Measurements from ENCODE around the gene IL7R.

Gene IL7R

GRCh38 chr5:35856765-35857351 lies at the start of gene IL7R:
Gene IL7R, plus strand, starts transcription at chr5:35856891. Its CDS starts 87 bp downstream, at chr5:35856978.
- no peak for DNase-seq (ENCODE audit: low read depth in 1 of 2, low spot score in 1 of 2)

DNA sequence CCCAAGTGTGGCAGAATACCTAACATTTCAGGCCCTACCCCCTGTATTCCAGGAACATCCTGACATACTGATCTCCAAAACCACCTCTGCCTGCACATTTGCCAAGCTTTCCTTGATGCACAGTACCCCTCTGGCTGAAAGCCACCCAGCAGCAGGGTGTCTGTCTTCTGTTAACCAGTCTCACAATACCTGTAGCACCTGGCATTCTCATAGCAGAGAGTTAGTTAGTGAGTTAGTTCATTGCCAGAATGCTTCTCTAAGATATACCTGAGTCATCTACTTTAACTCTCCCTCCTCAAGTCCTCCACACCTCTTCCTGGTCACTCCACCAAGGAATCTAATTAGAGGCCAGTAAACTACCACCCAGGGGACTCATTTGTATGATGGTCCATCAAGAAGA lies 46.1 kb upstream of the IL7R start:
- DNase-seq (ENCODE audit: low read depth in 1 of 2, low spot score in 1 of 2), result no peak

GRCh38 chr5:35811108-35811741 lies 45.5 kb upstream of the IL7R start:
- no peak for DNase-seq (ENCODE audit: low read depth in 1 of 2, low spot score in 1 of 2)

DNA sequence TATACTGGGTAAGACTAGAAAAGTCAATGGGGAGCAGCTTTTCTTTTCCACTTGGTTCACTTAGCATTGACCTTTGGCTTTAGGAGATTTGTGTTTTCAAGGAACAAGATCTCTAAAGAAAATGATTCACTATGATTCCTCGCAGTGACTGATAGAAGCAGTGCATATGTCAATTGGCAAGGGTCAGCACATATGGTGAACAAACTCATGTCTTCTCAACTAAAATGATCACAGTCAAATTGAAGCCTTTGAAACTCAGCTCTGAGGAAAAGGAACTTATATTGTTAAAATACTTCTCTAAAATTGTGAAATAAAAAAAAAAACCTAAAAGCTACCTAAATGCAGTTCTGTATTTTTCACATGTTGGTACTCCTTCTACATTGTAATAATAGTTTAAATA lies 43.2 kb upstream of the IL7R start:
- no peak for DNase-seq (ENCODE audit: low read depth in 1 of 2, low spot score in 1 of 2)

DNA sequence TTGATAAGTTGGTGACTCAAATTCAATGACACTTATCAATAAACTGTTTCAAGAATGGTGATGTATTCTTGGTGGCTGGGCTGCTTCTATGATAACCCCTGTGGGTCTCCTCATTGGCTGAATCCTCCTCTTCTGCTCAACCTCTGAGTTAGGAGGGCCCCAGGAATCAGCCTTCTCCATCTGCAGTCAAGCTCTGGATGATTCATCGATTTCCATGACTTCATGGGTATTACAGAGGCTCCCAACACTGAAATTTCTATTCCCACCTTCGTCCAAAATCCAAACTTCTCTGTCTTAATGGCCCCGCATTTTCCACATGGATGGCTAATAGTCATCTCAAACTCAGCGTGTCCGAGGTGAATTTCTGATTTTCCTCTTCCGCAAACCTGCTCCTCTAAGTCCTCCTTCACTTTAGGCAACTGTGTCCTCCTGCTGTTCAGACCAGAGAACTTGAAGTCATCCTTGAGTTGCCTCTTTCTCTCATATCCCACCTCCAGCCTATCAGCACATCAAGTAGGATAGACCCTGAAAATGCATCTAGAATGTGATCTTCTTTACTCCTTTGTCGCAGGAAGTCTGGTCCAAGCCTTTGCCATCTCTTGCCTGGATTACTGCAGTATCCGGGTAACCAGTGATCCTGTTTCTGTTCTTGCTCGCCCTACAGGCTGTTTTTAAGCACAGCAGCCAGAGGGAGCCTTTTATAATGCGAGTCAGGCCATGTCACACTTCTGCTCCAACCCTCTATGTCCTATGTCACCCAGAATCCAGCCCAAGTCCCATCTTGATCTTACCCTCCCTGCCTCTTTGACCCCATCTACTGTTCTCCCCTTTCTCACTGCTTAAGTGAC lies 41.4 kb upstream of the IL7R start:
- DNase-seq (ENCODE audit: low read depth in 1 of 2, low spot score in 1 of 2), result no peak

GRCh38 chr5:35816881-35817521 lies 39.7 kb upstream of the IL7R start:
- DNase-seq (ENCODE audit: low read depth in 1 of 2, low spot score in 1 of 2), result no peak

DNA sequence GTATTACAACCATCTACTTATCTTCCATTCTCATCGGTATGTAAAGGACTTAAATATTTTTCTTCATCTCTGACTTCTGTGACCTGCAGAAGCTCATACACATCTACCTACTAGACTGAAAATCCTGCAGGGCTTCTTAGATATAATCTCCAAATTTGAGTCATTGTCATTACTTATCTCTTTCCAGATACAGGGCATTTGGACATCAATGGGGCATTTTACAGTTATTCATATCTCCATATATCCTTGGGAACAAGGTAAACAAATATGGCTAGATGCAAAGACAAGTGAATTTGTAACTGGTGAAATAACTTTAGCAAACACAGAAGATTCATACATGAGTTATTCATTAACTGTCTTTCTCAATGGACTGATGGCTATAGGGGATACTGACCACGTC lies 37.7 kb upstream of the IL7R start:
- no peak for DNase-seq (ENCODE audit: low read depth in 1 of 2, low spot score in 1 of 2)

DNA sequence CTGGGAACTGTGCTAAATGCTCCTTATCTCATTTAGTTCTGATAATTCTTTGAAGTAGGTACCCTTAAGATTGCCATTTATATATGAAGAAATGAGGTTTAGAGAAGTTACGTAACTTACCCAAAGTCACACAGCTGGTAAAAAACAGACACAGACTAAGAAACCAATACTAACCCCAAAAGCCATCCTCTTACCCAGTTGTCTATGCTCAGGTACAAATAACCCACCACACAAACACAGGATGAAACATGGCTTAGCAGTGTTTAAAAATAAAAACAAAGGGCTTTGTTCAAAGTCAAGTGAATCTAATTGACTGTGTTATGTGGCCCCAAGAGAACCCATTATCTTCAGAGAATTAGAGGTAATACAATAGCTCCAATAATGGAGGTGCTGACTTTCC lies 37.0 kb upstream of the IL7R start:
- no peak for DNase-seq (ENCODE audit: low read depth in 1 of 2, low spot score in 1 of 2)

GRCh38 chr5:35820735-35821134 lies 36.0 kb upstream of the IL7R start:
- no peak for DNase-seq (ENCODE audit: low read depth in 1 of 2, low spot score in 1 of 2)

DNA sequence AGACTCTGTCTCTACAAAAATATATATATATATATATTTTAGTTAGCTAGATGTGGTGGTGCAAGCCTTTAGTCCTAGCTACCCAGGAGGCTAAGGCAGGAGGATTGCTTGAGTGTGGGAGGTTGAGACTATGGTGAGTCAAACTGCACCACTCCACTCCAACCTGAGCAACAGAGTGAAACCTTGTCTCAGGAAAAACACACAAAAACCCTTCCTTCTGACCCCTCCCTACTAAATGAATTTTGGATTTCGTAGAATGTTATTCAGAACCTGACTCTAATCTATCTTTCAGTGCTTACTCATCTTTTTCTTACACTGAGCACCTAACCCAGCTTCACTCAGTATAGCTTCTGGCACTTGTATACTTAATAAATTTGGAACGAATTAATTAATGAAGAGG lies 35.2 kb upstream of the IL7R start:
- no peak for DNase-seq (ENCODE audit: low read depth in 1 of 2, low spot score in 1 of 2)

DNA sequence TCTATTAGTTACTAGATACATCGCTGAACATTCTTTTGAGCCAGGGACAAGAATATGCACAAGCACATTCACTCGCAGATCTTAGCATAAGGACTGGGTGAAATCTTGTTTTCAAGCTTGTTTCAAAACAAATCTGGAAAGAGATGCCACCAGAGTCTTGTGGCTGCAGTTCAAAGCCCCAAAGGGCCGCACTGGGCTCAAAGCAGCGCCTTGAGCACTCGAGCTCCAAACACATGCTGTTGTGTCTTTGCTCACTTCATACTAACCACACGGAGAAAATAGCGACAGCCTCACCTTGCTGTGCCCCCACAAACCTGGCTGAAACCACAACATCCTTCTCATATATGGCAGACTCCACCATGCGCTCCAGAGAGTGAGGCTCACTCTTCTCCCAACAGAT lies 34.2 kb upstream of the IL7R start:
- DNase-seq (ENCODE audit: low read depth in 1 of 2, low spot score in 1 of 2), result no peak

- DNase-seq (ENCODE audit: low read depth in 1 of 2, low spot score in 1 of 2), result no peak
Observed at GRCh38 chr5:35823347-35824098, 33.2 kb upstream of the IL7R start.

- DNase-seq (ENCODE audit: low read depth in 1 of 2, low spot score in 1 of 2), result no peak
Observed at GRCh38 chr5:35826056-35826455, 30.6 kb upstream of the IL7R start.

GRCh38 chr5:35826554-35826953 lies 30.1 kb upstream of the IL7R start:
- DNase-seq (ENCODE audit: low read depth in 1 of 2, low spot score in 1 of 2), result no peak

DNA sequence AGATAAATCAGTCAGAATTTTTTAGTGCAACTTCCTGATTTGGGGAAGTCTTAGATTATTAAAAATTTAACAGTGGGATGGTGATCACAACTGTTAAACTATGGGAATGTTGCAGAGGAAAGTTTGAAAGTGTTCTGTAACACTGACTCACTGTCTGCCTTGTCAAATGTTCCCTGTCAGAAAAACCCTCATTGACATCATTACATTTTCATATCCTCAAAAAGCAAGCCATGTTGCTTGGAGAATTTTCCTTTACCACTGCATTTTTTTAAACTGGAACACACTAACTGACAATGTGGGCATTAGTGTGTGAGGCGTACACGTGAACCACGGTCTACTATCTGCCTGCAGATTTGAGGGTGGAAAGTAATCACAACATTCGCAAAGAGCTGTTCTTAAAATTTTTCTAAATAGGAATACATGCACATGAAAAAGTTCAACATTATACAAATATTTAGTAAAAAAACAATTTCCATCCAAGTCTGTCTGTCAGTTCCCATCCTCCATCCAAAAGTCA lies 28.6 kb upstream of the IL7R start:
- no peak for DNase-seq (ENCODE audit: low read depth in 1 of 2, low spot score in 1 of 2)

DNA sequence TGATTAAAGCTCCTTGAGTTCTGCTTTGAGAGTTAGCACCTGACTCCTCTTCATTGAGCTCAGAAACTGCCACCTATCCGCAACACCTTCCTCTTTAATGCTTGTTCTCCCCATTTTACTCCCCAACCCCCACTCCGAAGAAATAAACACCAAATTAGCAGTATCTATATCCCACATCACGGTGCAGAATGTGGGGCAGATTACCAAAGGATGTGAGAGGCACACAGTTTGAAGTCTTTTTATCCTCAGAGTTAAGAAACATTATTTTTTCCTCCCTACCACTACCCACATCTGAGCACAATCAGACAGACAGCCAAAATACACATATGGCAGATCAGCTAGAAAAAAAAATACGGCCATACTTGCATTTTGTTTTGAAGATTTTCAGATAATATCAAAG lies 26.1 kb upstream of the IL7R start:
- DNase-seq (ENCODE audit: low read depth in 1 of 2, low spot score in 1 of 2), result no peak

DNA sequence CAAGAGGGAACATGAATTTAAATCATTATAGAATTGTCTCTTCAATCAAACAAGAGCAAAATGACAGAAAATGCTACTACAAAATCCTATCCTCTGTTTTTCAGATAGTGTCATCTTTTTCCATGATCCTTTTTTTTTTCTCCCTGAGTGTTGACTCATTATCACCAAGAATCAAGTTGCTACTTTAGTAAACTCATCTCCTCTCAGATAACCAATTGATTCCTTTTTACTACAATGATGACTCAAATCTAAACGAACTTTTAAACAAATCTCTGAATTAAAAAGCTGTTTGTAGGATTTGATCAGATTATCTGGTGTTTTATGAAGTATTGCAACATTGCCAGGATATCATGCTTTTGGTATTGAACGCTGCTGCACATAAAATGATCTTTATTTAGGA lies 23.9 kb upstream of the IL7R start:
- no peak for DNase-seq (ENCODE audit: low read depth in 1 of 2, low spot score in 1 of 2)

DNA sequence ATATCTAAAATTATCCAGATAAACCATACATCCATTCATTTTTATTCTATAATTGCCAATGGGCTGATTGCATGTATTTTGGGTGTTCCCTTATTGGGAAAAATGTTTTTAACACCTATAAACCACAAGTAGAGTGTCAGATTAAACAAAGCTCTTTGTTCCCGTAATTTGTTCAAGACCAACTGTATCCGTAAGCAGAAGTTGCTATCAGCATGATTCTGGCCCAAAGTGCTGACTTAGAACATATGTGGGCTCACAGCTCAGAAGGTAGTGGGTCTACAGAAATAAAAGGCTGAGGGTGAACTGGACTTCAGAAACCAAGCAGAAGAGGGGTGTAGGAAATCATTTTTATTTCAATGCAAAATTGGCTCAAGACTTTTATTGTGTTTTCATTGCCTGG lies 23.5 kb upstream of the IL7R start:
- no peak for DNase-seq (ENCODE audit: low read depth in 1 of 2, low spot score in 1 of 2)

DNA sequence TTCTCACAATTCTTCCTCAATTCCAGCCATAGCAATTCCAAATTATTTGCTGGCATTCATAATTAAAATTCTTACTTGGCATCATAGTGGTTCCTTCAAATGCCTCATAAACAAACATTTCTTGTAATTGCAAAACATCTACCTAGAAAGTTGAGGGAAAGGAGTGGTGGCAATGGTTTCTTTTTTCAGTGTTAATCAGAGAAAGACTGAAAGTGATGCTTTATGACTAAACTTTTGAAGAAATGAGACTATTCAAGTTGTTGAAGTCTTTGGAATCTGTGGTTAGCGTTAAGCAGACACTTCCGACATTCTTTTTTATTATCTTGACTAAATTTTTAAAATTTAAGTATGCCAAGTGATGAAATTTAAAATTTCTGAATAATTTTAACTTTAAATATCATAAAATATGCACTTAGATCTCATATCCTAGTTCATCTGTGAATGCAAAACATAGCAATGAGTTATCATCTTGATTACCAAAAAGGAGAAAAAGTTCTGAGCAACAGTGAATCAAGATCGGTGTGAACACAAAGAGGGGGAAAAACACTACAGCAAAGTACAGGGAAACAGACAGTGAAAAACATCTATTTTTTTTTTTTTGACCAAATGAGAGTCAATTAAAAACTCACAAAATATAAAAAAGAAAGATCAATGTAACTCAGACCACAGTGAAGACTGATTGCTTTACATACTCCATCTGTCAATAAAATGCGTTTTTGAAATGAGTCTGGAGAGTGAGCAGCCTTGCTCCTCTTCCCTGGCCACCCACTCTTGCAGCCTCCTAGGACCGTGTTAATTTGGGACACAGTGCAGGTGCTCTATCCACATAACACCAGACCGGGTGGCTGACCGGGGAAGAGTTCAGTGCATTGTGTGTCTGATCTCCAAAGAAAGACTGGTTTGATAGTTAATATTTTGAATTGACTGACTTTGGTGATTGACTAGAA lies 20.6 kb upstream of the IL7R start:
- DNase-seq (ENCODE audit: low read depth in 1 of 2, low spot score in 1 of 2), result no peak

Measured in activated T-helper 1 cell treated with anti-CD3 and anti-CD28 coated beads, Interleukin-2, amount 50 U/mL, for 16 hours (primary cell).